Caco-2 (cell line): ENCODE measurements around the gene FPR1. TPM values are rescaled to one million over a fixed set of nuclear protein-coding genes. Genes with fewer than 3 reads are reported as not detected.

Source experiments
- BruUV-seq: library from RNA; stranded (reverse); fragments of 400-500 nt; replicated peaks from 2 replicates; lab custom pipeline; 2021; lab: Mats Ljungman, UMichigan
- CTCF ChIA-PET: fragments of 300-600 bp; sonication (Branson Sonifier 250); formaldehyde crosslinking; loops from one replicate; lab custom pipeline; 2022; ENCODE audit warnings: antibody characterized with exemption; lab: Charles Lee
- POLR2A ChIA-PET: fragments of 300-600 bp; sonication (Branson Sonifier 250); formaldehyde crosslinking; loops from one replicate; lab custom pipeline; 2022; ENCODE audit warnings: antibody characterized with exemption; lab: Charles Lee
- DNase-seq, 2 experiments: peaks; one replicate each; pipeline versions ENCODE4 v3.0.0 to v3.0.0-alpha.2; 2020 to 2022
- H3K27me3 ChIP-seq: replicated peaks from 2 replicates; pipeline ENCODE4 v1.6.0; 2011; ENCODE audit warnings: low read length; ENCODE audit not compliant: control insufficient read depth, insufficient read depth
- H3K36me3 ChIP-seq: 2 replicates; pipeline ENCODE4 v1.5.1; 2011; ENCODE audit warnings: low read length; ENCODE audit not compliant: control insufficient read depth, insufficient read depth
- H3K4me1 ChIP-seq: fragments of 250-450 bp; sonication (Bioruptor Pico); 2 replicates; pipeline ENCODE4 v1.5.1; 2020; ENCODE audit warnings: mild to moderate bottlenecking
- H3K4me3 ChIP-seq: 2 replicates; pipeline ENCODE4 v1.5.1; 2011; ENCODE audit warnings: low read depth, mild to moderate bottlenecking, control low read depth, low read length
- H3K9me3 ChIP-seq: fragments of 250-450 bp; sonication (Bioruptor Pico); 2 replicates; pipeline ENCODE4 v1.5.1; 2020; ENCODE audit warnings: mild to moderate bottlenecking, moderate library complexity
- H3K27ac Mint-ChIP-seq: one replicate; pipeline ENCODE4 v1.8.0; 2022; ENCODE audit warnings: mixed read lengths; ENCODE audit not compliant: unreplicated experiment
- H3K27me3 Mint-ChIP-seq: one replicate; pipeline ENCODE4 v1.8.0; 2022; ENCODE audit warnings: mixed read lengths; ENCODE audit not compliant: insufficient read depth, unreplicated experiment
- H3K36me3 Mint-ChIP-seq: one replicate; pipeline ENCODE4 v1.8.0; 2022; ENCODE audit warnings: mild to moderate bottlenecking, mixed read lengths; ENCODE audit not compliant: insufficient read depth, unreplicated experiment
- H3K4me1 Mint-ChIP-seq: one replicate; pipeline ENCODE4 v1.8.0; 2022; ENCODE audit warnings: low read depth, mixed read lengths; ENCODE audit not compliant: unreplicated experiment
- H3K4me3 Mint-ChIP-seq: one replicate; pipeline ENCODE4 v1.8.0; 2022; ENCODE audit warnings: mild to moderate bottlenecking, moderate library complexity, mixed read lengths; ENCODE audit not compliant: unreplicated experiment
- H3K9me3 Mint-ChIP-seq: one replicate; pipeline ENCODE4 v1.8.0; 2022; ENCODE audit warnings: mixed read lengths; ENCODE audit not compliant: unreplicated experiment
- CTCF ChIP-seq, 2 experiments: fragments of 200-600 bp in 1 of 2; IDR thresholded peaks; 1 replicate in 1 of 2; 2 replicates in 1 of 2; pipeline versions ENCODE4 v1.5.1 to v1.8.0; 2011 to 2022; ENCODE audit warnings: antibody characterized with exemption in 1 of 2, control low read depth in 1 of 2, inconsistent platforms in 1 of 2, low read depth in 1 of 2, low read length in 1 of 2, mild to moderate bottlenecking in 1 of 2, moderate library complexity in 1 of 2; ENCODE audit not compliant: insufficient read depth in 1 of 2, severe bottlenecking in 1 of 2, unreplicated experiment in 1 of 2
- intact Hi-C: fragments of 100-400 bp; cut with micrococcal nuclease; formaldehyde crosslinking; loops from one replicate; pipeline ENCODE4 v1.10.0; 2022; ENCODE audit not compliant: unreplicated experiment
- total RNA-seq: library from RNA; stranded (reverse); gene quantifications from 2 replicates; pipeline ENCODE4 v1.2.3, GENCODE V29; 2022

Gene FPR1
- total RNA-seq, 1 experiment from 2014 or later: not detected

- no peaks in the 10 kb centered on the region for H3K4me1 Mint-ChIP-seq
- POLR2A ChIA-PET: no interaction called here
- DNase-seq: no peak
- CTCF ChIA-PET: no interaction called here
- no TSS peak for BruUV-seq
- TF ChIP-seq CTCF (IDR thresholded peaks at IDR 0.05; ENCODE audit: insufficient read depth in 1 of 2, low read depth in 1 of 2, low read length in 1 of 2, severe bottlenecking in 1 of 2, unreplicated experiment in 1 of 2): no peak
- H3K4me1 ChIP-seq: no peaks in the 10 kb centered on the region
- H3K4me3 ChIP-seq: no peak overlapping the region
- peaks cover 22% of the 10 kb centered on the region for H3K36me3 Mint-ChIP-seq
- no peaks in the 10 kb centered on the region; the same call in 1 of the 2 replicates for H3K9me3 ChIP-seq
- H3K4me3 Mint-ChIP-seq: no peak overlapping the region
- H3K36me3 ChIP-seq: no peaks in the 10 kb centered on the region
- H3K27me3 ChIP-seq: no peaks in the 10 kb centered on the region
- H3K27ac Mint-ChIP-seq: no peak overlapping the region
- peaks cover 4% of the 10 kb centered on the region for H3K27me3 Mint-ChIP-seq
- peaks cover 19% of the 10 kb centered on the region for H3K9me3 Mint-ChIP-seq
- intact Hi-C loops: no loop called here
Measured at GRCh38 chr19:51708811-51709210, 42.9 kb downstream of the FPR1 start.

- Histone ChIP-seq H3K27me3 (no peaks in the 10 kb centered on the region), H3K4me1 (peaks cover 12% of the 10 kb centered on the region; the same call in 1 of the 2 replicates), H3K36me3 (no peaks in the 10 kb centered on the region), H3K9me3 (no peaks in the 10 kb centered on the region), H3K4me3 (no peak overlapping the region)
- peaks cover 9% of the 10 kb centered on the region for H3K9me3 Mint-ChIP-seq
- no peak overlapping the region for H3K27ac Mint-ChIP-seq
- H3K36me3 Mint-ChIP-seq: peaks cover 37% of the 10 kb centered on the region
- H3K4me3 Mint-ChIP-seq: no peak overlapping the region
- no peak for TF ChIP-seq CTCF (IDR thresholded peaks at IDR 0.05; ENCODE audit: insufficient read depth in 1 of 2, low read depth in 1 of 2, low read length in 1 of 2, severe bottlenecking in 1 of 2, unreplicated experiment in 1 of 2)
- peaks cover 12% of the 10 kb centered on the region for H3K4me1 Mint-ChIP-seq
- intact Hi-C loops: no loop called here
- POLR2A ChIA-PET: no interaction called here
- peaks cover 4% of the 10 kb centered on the region for H3K27me3 Mint-ChIP-seq
- DNase-seq: no peak
- CTCF ChIA-PET: no interaction called here
- BruUV-seq: no TSS peak
Measured at GRCh38 chr19:51706885-51707284, 44.8 kb downstream of the FPR1 start.

GRCh38 chr19:51706296-51706695 is 45.4 kb downstream of the FPR1 start:
- intact Hi-C loops: no loop called here
- TF ChIP-seq CTCF (IDR thresholded peaks at IDR 0.05; ENCODE audit: insufficient read depth in 1 of 2, low read depth in 1 of 2, low read length in 1 of 2, severe bottlenecking in 1 of 2, unreplicated experiment in 1 of 2): no peak
- peak overlapping the region; percentile 49 for H3K27ac Mint-ChIP-seq
- peak overlapping the region; percentile 85 for H3K4me3 Mint-ChIP-seq
- ChIA-PET CTCF (no interaction called here), POLR2A (no interaction called here)
- Histone ChIP-seq H3K36me3 (no peaks in the 10 kb centered on the region), H3K4me3 (no peak overlapping the region), H3K27me3 (no peaks in the 10 kb centered on the region), H3K4me1 (peaks cover 12% of the 10 kb centered on the region; the same call in 1 of the 2 replicates), H3K9me3 (no peaks in the 10 kb centered on the region)
- peaks cover 9% of the 10 kb centered on the region for H3K9me3 Mint-ChIP-seq
- peaks cover 12% of the 10 kb centered on the region for H3K4me1 Mint-ChIP-seq
- no peak for DNase-seq
- H3K36me3 Mint-ChIP-seq: peaks cover 37% of the 10 kb centered on the region
- BruUV-seq: no TSS peak
- H3K27me3 Mint-ChIP-seq: peaks cover 4% of the 10 kb centered on the region
